Right lobe of liver (tissue), 6 donors: ENCODE results near the gene LAD1. TPM values are rescaled to one million over a fixed set of nuclear protein-coding genes. Genes with fewer than 3 reads are reported as not detected.

Experiments
- ATAC-seq, 4 donors: fragments of 200-7000 bp; cut with Tn5 transposase; one replicate each; pipeline ENCODE4 v1.9.1; 2020; ENCODE audit warnings: mild to moderate bottlenecking in 4 of 4, moderate library complexity in 4 of 4
- DNase-seq, 3 donors: peaks; one replicate each; pipeline ENCODE4 v3.0.0-alpha.2; 2020
- H3K27ac ChIP-seq, 3 donors: fragments of 200-600 bp; one replicate each; pipeline ENCODE4 v1.8.0; 2022
- H3K27me3 ChIP-seq, 2 donors: fragments of 200-600 bp; one replicate each; pipeline ENCODE4 v1.8.0; 2022
- H3K36me3 ChIP-seq, 4 donors: fragments of 200-600 bp; sonication (generic) in 1 of 4; one replicate each; pipeline versions ENCODE4 v1.5.1 to v1.8.0; 2017 to 2022; ENCODE audit warnings: control low read depth in 1 of 4
- H3K4me1 ChIP-seq, 4 donors: fragments of 200-600 bp; sonication (generic) in 1 of 4; one replicate each; pipeline versions ENCODE4 v1.5.1 to v1.8.0; 2017 to 2022; ENCODE audit warnings: control low read depth in 1 of 4
- H3K4me3 ChIP-seq, 3 donors: fragments of 200-600 bp; one replicate each; pipeline ENCODE4 v1.8.0; 2022
- H3K9me3 ChIP-seq, 4 donors: fragments of 200-600 bp; sonication (generic) in 1 of 4; one replicate each; pipeline versions ENCODE4 v1.5.1 to v1.8.0; 2017 to 2022; ENCODE audit warnings: control low read depth in 1 of 4
- CTCF ChIP-seq, 4 donors: fragments of 200-600 bp in 3 of 4; fragments of 450-650 bp in 1 of 4; IDR thresholded peaks; one replicate each; pipeline versions ENCODE4 v1.5.1 to v1.8.0; 2016 to 2022; ENCODE audit warnings: antibody characterized with exemption in 4 of 4, mild to moderate bottlenecking in 2 of 4
- POLR2A ChIP-seq: fragments of 450-650 bp; IDR thresholded peaks from one replicate; pipeline ENCODE4 v1.6.1; 2017; ENCODE audit warnings: antibody characterized with exemption, mild to moderate bottlenecking
- WGBS: methylation state at CpG from one replicate; pipeline ENCODE4 v1.1.6; 2018; ENCODE audit warnings: low coverage, low lambda C conversion rate; ENCODE audit not compliant: insufficient coverage; ENCODE audit errors: missing lambda C conversion rate; 5-methylcytosine and 5-hydroxymethylcytosine counted together
- intact Hi-C, 2 donors: fragments of 100-400 bp; cut with DNase I; formaldehyde crosslinking; loops; one replicate each; pipeline versions ENCODE4 v1.11.2 to v1.14.1; 2022
- total RNA-seq, 6 experiments: library from RNA; depleted of rRNA in 2 of 6; stranded (reverse); fragments of >200 nt in 2 of 6; fragmentation: NEBNext Ultra II Directional in 3 of 6; extraction: Animal tissue kit (Norgen Biotek cat#: 25700) in 3 of 6; gene quantifications; one replicate each; pipeline versions ENCODE4 v1.1.0 to v1.2.4, GENCODE V29; 2016 to 2023
- donor health status: DM: no; HTN: yes; CAD: no.
- donor health status: DM: no; HTN: no; CAD: no.
- donor health status: DM: no; HTN: no; CAD: no.
- donor health status: DM: no; HTN: yes; CAD: no.
- donor health status: DM: no; HTN: yes; CAD: no.

Gene LAD1
- total RNA-seq, 6 experiments from 2014 or later, result 12.2 to 26.7 (median 19.4) TPM

GRCh38 chr1:201400212-201400851 lies 1.2 kb upstream of the LAD1 start:
- no peak for TF ChIP-seq POLR2A
- no peak for TF ChIP-seq CTCF (IDR thresholded peaks at IDR 0.05)
- no peaks in the 10 kb centered on the region for H3K36me3 ChIP-seq
- H3K27ac ChIP-seq, result peak overlapping the region; percentile 41 to 91 (median 80)
- peaks cover 0 to 48% (median 21%) of the 10 kb centered on the region in 4 donors for H3K4me1 ChIP-seq
- no peak for ATAC-seq
- peak overlapping the region; percentile 58 to 71 (median 66) for H3K4me3 ChIP-seq
- intact Hi-C loops, result no loop called here
- no peak for DNase-seq
- no peaks in the 10 kb centered on the region for H3K27me3 ChIP-seq
- H3K9me3 ChIP-seq, result no peaks in the 10 kb centered on the region
- 64% methylated on average over 4 of the region's 11 CpGs for WGBS

GRCh38 chr1:201399352-201400126 lies 415 bp upstream of the LAD1 start:
- Histone ChIP-seq H3K27me3 (no peaks in the 10 kb centered on the region), H3K4me3 (peak overlapping the region; percentile 58 to 71 (median 66)), H3K9me3 (no peaks in the 10 kb centered on the region), H3K27ac (peak overlapping the region; percentile 80 to 91 (median 84)), H3K4me1 (peaks cover 0 to 41% (median 18%) of the 10 kb centered on the region in 4 donors), H3K36me3 (no peaks in the 10 kb centered on the region)
- DNase-seq (peak; percentile 84 to 94 (median 87)), ATAC-seq (peak; percentile 56 to 72 (median 62))
- WGBS, result 10% methylated on average over 2 of the region's 62 CpGs
- TF ChIP-seq CTCF (IDR thresholded peaks at IDR 0.05), result no peak
- peak; percentile 86 for TF ChIP-seq POLR2A
- intact Hi-C loops, result no loop called here

DNA sequence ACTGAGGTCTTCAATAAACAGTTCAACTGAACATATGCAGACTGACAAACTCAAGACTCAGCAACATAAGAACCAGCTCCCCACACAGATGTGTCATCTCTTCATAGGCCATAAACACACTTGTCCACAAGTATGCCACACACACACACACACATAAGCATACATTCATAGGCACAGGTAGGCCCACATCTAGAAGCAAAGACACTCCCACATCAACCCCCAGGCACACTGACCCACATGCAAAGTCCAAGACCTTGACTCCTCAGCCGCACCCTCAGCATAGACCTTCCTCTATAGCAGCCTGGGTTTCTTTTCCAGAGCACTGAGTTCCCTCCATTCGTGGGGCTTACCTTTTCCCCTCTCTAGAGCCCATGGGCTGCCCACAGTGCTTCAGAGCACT lies 1.4 kb downstream of the LAD1 start:
- H3K27me3 ChIP-seq, result no peaks in the 10 kb centered on the region
- intact Hi-C loops, result no loop called here
- peak overlapping the region; percentile 43 to 91 (median 84) for H3K27ac ChIP-seq
- H3K9me3 ChIP-seq, result no peaks in the 10 kb centered on the region
- H3K4me1 ChIP-seq, result peaks cover 0 to 37% (median 18%) of the 10 kb centered on the region in 4 donors
- H3K4me3 ChIP-seq, result peak overlapping the region; percentile 58 to 71 (median 66)
- no peak for TF ChIP-seq POLR2A
- no peak for TF ChIP-seq CTCF (IDR thresholded peaks at IDR 0.05)
- peak in 1 of 3 donors; percentile 72 for DNase-seq
- WGBS, result 14% methylated on average over 2 of the region's 2 CpGs
- H3K36me3 ChIP-seq, result no peaks in the 10 kb centered on the region
- peak in 2 of 4 donors; percentile 15 to 18 for ATAC-seq

DNA sequence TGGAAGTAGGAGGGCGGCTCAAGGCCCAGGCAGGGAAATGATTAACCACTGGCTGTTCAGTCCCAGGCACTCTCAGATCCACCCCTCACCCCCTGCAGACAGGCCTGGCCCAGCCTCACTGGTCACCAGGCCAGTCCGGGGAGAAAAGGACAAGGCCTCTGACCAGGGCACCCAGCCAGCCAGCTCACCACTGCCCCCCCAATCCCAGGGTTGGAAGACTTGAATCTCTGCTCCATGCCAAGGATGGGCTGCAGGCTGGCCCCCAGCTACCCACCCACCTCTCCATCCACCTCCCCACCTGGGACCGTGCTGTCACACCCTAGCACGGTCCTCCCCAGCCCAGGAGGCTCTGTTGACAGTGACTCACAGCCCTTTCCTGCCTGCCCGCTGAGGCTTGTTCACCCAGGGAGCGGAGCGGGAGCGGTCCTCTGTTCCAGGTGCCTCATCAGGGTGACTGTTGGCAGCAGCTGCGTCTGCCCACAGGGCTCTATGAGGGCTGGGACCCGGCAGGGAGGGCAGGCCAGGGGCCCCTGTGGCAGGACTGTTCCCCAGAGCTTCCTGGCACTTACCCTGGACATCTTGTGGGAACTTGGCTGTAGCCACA lies 2.2 kb downstream of the LAD1 start:
- Histone ChIP-seq H3K36me3 (no peaks in the 10 kb centered on the region), H3K27me3 (no peaks in the 10 kb centered on the region), H3K9me3 (no peaks in the 10 kb centered on the region), H3K27ac (peak overlapping the region; percentile 43 to 91 (median 84)), H3K4me3 (peak overlapping the region in 2 of 3 donors; percentile 14 to 71), H3K4me1 (peaks cover 0 to 37% (median 18%) of the 10 kb centered on the region in 4 donors)
- TF ChIP-seq CTCF (IDR thresholded peaks at IDR 0.05) (peak in 1 of 4 donors; percentile 9), POLR2A (peak; percentile 47)
- peak; percentile 85 to 97 (median 95) for DNase-seq
- WGBS, result 40% methylated on average over 1 of the region's 10 CpGs
- ATAC-seq, result peak; percentile 78 to 92 (median 86)
- intact Hi-C loops, result no loop called here
